Lung (tissue), 12 donors: ENCODE results near the gene RAB30. TPM values are rescaled to one million over a fixed set of nuclear protein-coding genes. Genes with fewer than 3 reads are reported as not detected.

Experiments
- ATAC-seq: fragments of 200-7000 bp; cut with Tn5 transposase; one replicate; pipeline ENCODE4 v1.9.1; 2020; ENCODE audit warnings: moderate number of reproducible peaks; ENCODE audit not compliant: insufficient read depth, low FRiP score
- DNase-seq, 3 donors: peaks; one replicate each; pipeline ENCODE4 v3.0.0-alpha.2; 2013 to 2017
- H3K27ac ChIP-seq, 2 donors: one replicate each; pipeline ENCODE4 v1.5.1; 2013; ENCODE audit warnings: mild to moderate bottlenecking in 2 of 2, moderate library complexity in 2 of 2, control low read depth in 1 of 2, inconsistent platforms in 1 of 2, low read depth in 1 of 2, low read length in 1 of 2
- H3K27me3 ChIP-seq, 3 donors: one replicate each; pipeline ENCODE4 v1.5.1; 2013; ENCODE audit warnings: low read length in 2 of 3; ENCODE audit not compliant: control insufficient read depth in 3 of 3, insufficient read depth in 3 of 3
- H3K36me3 ChIP-seq, 4 donors: one replicate each; pipeline ENCODE4 v1.5.1; 2013; ENCODE audit warnings: low read length in 4 of 4, mild to moderate bottlenecking in 1 of 4, moderate library complexity in 1 of 4; ENCODE audit not compliant: control insufficient read depth in 4 of 4, insufficient read depth in 4 of 4
- H3K4me1 ChIP-seq, 5 donors: one replicate each; pipeline ENCODE4 v1.5.1; 2013; ENCODE audit warnings: low read length in 5 of 5, mild to moderate bottlenecking in 2 of 5, moderate library complexity in 1 of 5; ENCODE audit not compliant: control insufficient read depth in 5 of 5, insufficient read depth in 5 of 5
- H3K4me3 ChIP-seq: one replicate; pipeline ENCODE4 v1.5.1; 2013; ENCODE audit warnings: mild to moderate bottlenecking, control low read depth, moderate library complexity
- H3K9ac ChIP-seq, 2 donors: one replicate each; pipeline ENCODE4 v1.5.1; 2013; ENCODE audit warnings: low read length in 2 of 2, control low read depth in 1 of 2; ENCODE audit not compliant: insufficient read depth in 1 of 2
- H3K9me3 ChIP-seq, 4 donors: one replicate each; pipeline ENCODE4 v1.5.1; 2013; ENCODE audit warnings: low read length in 3 of 4, mild to moderate bottlenecking in 1 of 4, moderate library complexity in 1 of 4; ENCODE audit not compliant: control insufficient read depth in 4 of 4, insufficient read depth in 3 of 4
- CTCF ChIP-seq: IDR thresholded peaks from 2 replicates; pipeline ENCODE4 v1.5.1; 2012; ENCODE audit warnings: mild to moderate bottlenecking; ENCODE audit errors: control extremely low read depth, extremely low read depth
- WGBS, 2 donors: extraction: QIAGEN DNeasy Blood & Tissue Kit; methylation state at CpG; one replicate each; pipeline ENCODE4 v1.1.7; 2013; 5-methylcytosine and 5-hydroxymethylcytosine counted together
- polyA plus RNA-seq, 2 donors: library from polyadenylated mRNA; stranded (reverse); fragments of 200-250 nt; gene quantifications; one replicate each; pipeline ENCODE4 v1.2.1, GENCODE V29; 2013
- total RNA-seq, 2 donors: library from RNA; depleted of rRNA in 1 of 2; stranded (reverse); fragments of >200 nt in 1 of 2; gene quantifications; one replicate each; pipeline ENCODE4 v1.2.1, GENCODE V29; 2014 to 2021
- donor health status: control.
- donor health status: control.
- donor health status: Bipolar disorder and iron deficiency.
- donor health status: healthy.
- donor health status: DM: yes; HTN: yes; CAD: no.

Gene RAB30
- total and polyA plus RNA-seq, 4 donors = 1.6 to 25.5 (median 7.5) TPM

- no peak for ATAC-seq
- WGBS, 2 donors = 22 to 33% methylated on average over 2 of the region's 2 CpGs
- Histone ChIP-seq H3K27me3 (no peaks in the 10 kb centered on the region), H3K4me1 (no peaks in the 10 kb centered on the region), H3K36me3 (no peaks in the 10 kb centered on the region), H3K4me3 (no peak overlapping the region), H3K27ac (no peak overlapping the region), H3K9me3 (no peaks in the 10 kb centered on the region), H3K9ac (no peak overlapping the region)
- no peak for DNase-seq
- no peak for TF ChIP-seq CTCF
These were observed 15.3 kb upstream of the RAB30 start for GRCh38 chr11:83087035-83087434.

- H3K9ac ChIP-seq = no peak overlapping the region
- no peak for ATAC-seq
These were observed 8.1 kb upstream of the RAB30 start for GRCh38 chr11:83079820-83080219.

DNA sequence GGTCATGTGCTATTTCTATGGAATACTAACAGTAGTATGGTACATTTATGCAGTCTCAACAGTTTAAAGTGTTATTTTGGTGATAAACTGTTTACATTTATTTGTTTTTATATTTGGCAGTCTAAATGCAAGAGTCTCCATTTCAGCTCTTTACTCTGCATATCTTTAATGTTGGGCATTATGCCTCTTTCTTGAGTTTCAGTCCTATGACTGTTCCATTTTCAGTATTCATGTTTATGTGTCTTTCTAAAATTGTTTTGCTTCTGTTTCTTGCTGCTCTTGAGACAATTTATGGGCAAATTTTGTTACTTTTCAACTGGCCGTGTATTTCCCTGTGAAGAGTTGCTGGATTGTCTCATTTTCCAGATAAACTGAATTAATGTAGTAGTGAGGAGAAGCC is 6.6 kb upstream of the RAB30 start:
- no peaks in the 10 kb centered on the region for H3K9me3 ChIP-seq

More at GRCh38 chr11:83079820-83080219, 8.1 kb upstream of the RAB30 start:
- Histone ChIP-seq H3K4me3 (no peak overlapping the region), H3K27ac (no peak overlapping the region), H3K27me3 (no peaks in the 10 kb centered on the region), H3K9me3 (no peaks in the 10 kb centered on the region), H3K4me1 (peaks cover 0 to 2% (median 0%) of the 10 kb centered on the region in 5 donors), H3K36me3 (peaks cover 0 to under 1% (median 0%) of the 10 kb centered on the region in 4 donors)
- TF ChIP-seq CTCF = no peak
- WGBS, 2 donors = 91 to 93% methylated on average over 5 of the region's 5 CpGs
- no peak for DNase-seq

More for the DNA sequence above, 6.6 kb upstream of the RAB30 start:
- H3K36me3 ChIP-seq = peaks cover 1 to 14% (median 2%) of the 10 kb centered on the region in 4 donors
- H3K27me3 ChIP-seq = no peaks in the 10 kb centered on the region
- ATAC-seq = no peak
- no peak overlapping the region for H3K4me3 ChIP-seq
- no peak overlapping the region for H3K9ac ChIP-seq
- peaks cover 0 to 8% (median 2%) of the 10 kb centered on the region in 5 donors for H3K4me1 ChIP-seq
- WGBS, 2 donors = 73 to 97% methylated on average over 1 of the region's 1 CpG
- no peak for TF ChIP-seq CTCF
- no peak for DNase-seq
- H3K27ac ChIP-seq = no peak overlapping the region
